OCI-LY7 (cell line): ENCODE data around the gene BAMBI. TPM values are rescaled to one million over a fixed set of nuclear protein-coding genes. Genes with fewer than 3 reads are reported as not detected.

Experiments used
- BruUV-seq: library from RNA; stranded (reverse); fragments of 400-500 nt; replicated peaks from 2 replicates; lab custom pipeline; 2021; lab: Mats Ljungman, UMichigan
- CTCF ChIA-PET: fragments of 300-600 bp; sonication (Branson Sonifier 250); formaldehyde crosslinking; loops from one replicate; lab custom pipeline; 2022; ENCODE audit warnings: antibody characterized with exemption; ENCODE audit not compliant: unreplicated experiment; lab: Charles Lee
- POLR2A ChIA-PET: fragments of 300-600 bp; sonication (Branson Sonifier 250); formaldehyde crosslinking; loops from one replicate; lab custom pipeline; 2022; ENCODE audit warnings: antibody characterized with exemption; lab: Charles Lee
- DNase-seq: peaks from one replicate; pipeline ENCODE4 v3.0.0-alpha.2; 2015; ENCODE audit warnings: low spot score
- H2AFZ ChIP-seq: fragments of 200-600 bp; sonication (generic), shearing (Covaris generic); 2 replicates; pipeline ENCODE4 v1.6.1; 2014; ENCODE audit warnings: mild to moderate bottlenecking, antibody characterized with exemption, low read length, moderate library complexity
- H3K27ac ChIP-seq: fragments of 200-600 bp; sonication (generic); 2 replicates; pipeline ENCODE4 v1.5.1; 2014; ENCODE audit warnings: mixed run types, low read depth, mild to moderate bottlenecking, moderate library complexity, low read length, inconsistent platforms; ENCODE audit not compliant: poor library complexity, severe bottlenecking
- H3K36me3 ChIP-seq: fragments of 200-600 bp; sonication (generic); 2 replicates; pipeline ENCODE4 v1.6.1; 2014; ENCODE audit warnings: mild to moderate bottlenecking, antibody characterized with exemption, low read length, moderate library complexity, mixed read lengths; ENCODE audit not compliant: insufficient read depth
- H3K4me1 ChIP-seq: fragments of 200-600 bp; sonication (generic); 2 replicates; pipeline ENCODE4 v1.5.1; 2014; ENCODE audit warnings: mild to moderate bottlenecking, low read length; ENCODE audit not compliant: insufficient read depth, poor library complexity, severe bottlenecking
- H3K4me2 ChIP-seq: fragments of 200-600 bp; sonication (generic); 2 replicates; pipeline ENCODE4 v1.6.1; 2014; ENCODE audit warnings: mild to moderate bottlenecking, low read length
- H3K4me3 ChIP-seq: fragments of 200-600 bp; sonication (generic); 2 replicates; pipeline ENCODE4 v1.5.1; 2014; ENCODE audit warnings: mild to moderate bottlenecking, low read depth, low read length; ENCODE audit not compliant: poor library complexity, severe bottlenecking
- H3K79me2 ChIP-seq: fragments of 200-600 bp; sonication (generic); 2 replicates; pipeline ENCODE4 v1.6.1; 2016; ENCODE audit warnings: low read depth, mild to moderate bottlenecking, low read length, moderate library complexity, mixed read lengths; ENCODE audit not compliant: insufficient read depth
- H3K9me2 ChIP-seq: fragments of 200-600 bp; sonication (generic); 2 replicates; pipeline ENCODE4 v1.6.1; 2016; ENCODE audit warnings: mild to moderate bottlenecking, low read length, mixed read lengths; ENCODE audit not compliant: insufficient read depth
- H3K9me3 ChIP-seq: fragments of 200-600 bp; sonication (generic); 2 replicates; pipeline ENCODE4 v1.6.1; 2014; ENCODE audit warnings: mild to moderate bottlenecking, mixed run types, low read length, mixed read lengths
- H4K20me1 ChIP-seq: fragments of 200-600 bp; sonication (generic); 2 replicates; pipeline ENCODE4 v1.6.1; 2014; ENCODE audit warnings: mild to moderate bottlenecking, antibody characterized with exemption, low read length, moderate library complexity, mixed read lengths; ENCODE audit not compliant: insufficient read depth
- CTCF ChIP-seq: fragments of 200-600 bp; sonication (generic); conservative IDR thresholded peaks from 2 replicates; pipeline ENCODE4 v1.5.1; 2014; ENCODE audit warnings: mild to moderate bottlenecking, antibody characterized with exemption, low read length, moderate library complexity, mixed read lengths
- EZH2phosphoT487 ChIP-seq: fragments of 200-600 bp; sonication (generic); IDR thresholded peaks from 2 replicates; pipeline ENCODE4 v1.6.1; 2018; ENCODE audit warnings: low read depth, borderline replicate concordance, mild to moderate bottlenecking, mixed run types, antibody characterized with exemption, low read length, moderate library complexity, mixed read lengths
- intact Hi-C: fragments of 100-400 bp; cut with micrococcal nuclease; formaldehyde crosslinking; loops from one replicate; pipeline ENCODE4 v1.10.0; 2022; ENCODE audit not compliant: unreplicated experiment
- total RNA-seq, 2 experiments: library from RNA; depleted of rRNA in 1 of 2; stranded (reverse); fragments of >200 nt in 1 of 2; shearing (Covaris generic) in 1 of 2; gene quantifications; 2 replicates each; pipeline ENCODE4 v1.2.3, GENCODE V29; 2014 to 2022

Gene BAMBI
- total RNA-seq, 2 experiments from 2014 or later = 0.89 to 3.1 TPM

- Histone ChIP-seq H3K4me3 (no peak overlapping the region), H3K79me2 (no peaks in the 10 kb centered on the region), H3K27ac (no peak overlapping the region), H2AFZ (no peak overlapping the region), H3K9me3 (no peaks in the 10 kb centered on the region), H3K4me1 (no peaks in the 10 kb centered on the region), H3K4me2 (no peak overlapping the region), H3K9me2 (no peaks in the 10 kb centered on the region), H4K20me1 (no peaks in the 10 kb centered on the region), H3K36me3 (no peaks in the 10 kb centered on the region)
- no TSS peak for BruUV-seq
- intact Hi-C loops = no loop called here
- TF ChIP-seq EZH2phosphoT487 (no peak), CTCF (no peak)
- no peak for DNase-seq
- ChIA-PET CTCF (interaction anchor here (0.8 kb wide), 1 partner anchor 9 kb away, joined by 3 read pairs; no protein-coding TSS in a partner anchor), POLR2A (interaction anchor here (0.7 kb wide), 1 partner anchor 406 kb away, joined by 6 read pairs; no protein-coding TSS in a partner anchor)
Measured at GRCh38 chr10:28719789-28720436, 42.6 kb downstream of the BAMBI start.

- ChIA-PET POLR2A (no interaction called here), CTCF (no interaction called here)
- Histone ChIP-seq H4K20me1 (no peaks in the 10 kb centered on the region), H3K79me2 (no peaks in the 10 kb centered on the region), H3K4me3 (no peak overlapping the region), H3K27ac (no peak overlapping the region), H3K4me1 (no peaks in the 10 kb centered on the region), H3K4me2 (no peak overlapping the region), H3K36me3 (no peaks in the 10 kb centered on the region), H3K9me3 (no peaks in the 10 kb centered on the region), H3K9me2 (no peaks in the 10 kb centered on the region), H2AFZ (no peak overlapping the region)
- no peak for DNase-seq
- intact Hi-C loops = no loop called here
- no TSS peak for BruUV-seq
- TF ChIP-seq CTCF (no peak), EZH2phosphoT487 (no peak)
Measured at GRCh38 chr10:28721318-28721951, 44.1 kb downstream of the BAMBI start.
